ENCODE results near the gene B3GNT8. TPM values are rescaled to one million over a fixed set of nuclear protein-coding genes. Genes with fewer than 3 reads are reported as not detected.
A peak's percentile ranks its signal among the peaks of the same experiment; 100 is the strongest.
"Not testable (repeated sequence)": the region's sequence is repeated elsewhere in the genome, so short reads cannot be mapped to it uniquely, and the experiment has no call there.

B3GNT8 gene, protein sequence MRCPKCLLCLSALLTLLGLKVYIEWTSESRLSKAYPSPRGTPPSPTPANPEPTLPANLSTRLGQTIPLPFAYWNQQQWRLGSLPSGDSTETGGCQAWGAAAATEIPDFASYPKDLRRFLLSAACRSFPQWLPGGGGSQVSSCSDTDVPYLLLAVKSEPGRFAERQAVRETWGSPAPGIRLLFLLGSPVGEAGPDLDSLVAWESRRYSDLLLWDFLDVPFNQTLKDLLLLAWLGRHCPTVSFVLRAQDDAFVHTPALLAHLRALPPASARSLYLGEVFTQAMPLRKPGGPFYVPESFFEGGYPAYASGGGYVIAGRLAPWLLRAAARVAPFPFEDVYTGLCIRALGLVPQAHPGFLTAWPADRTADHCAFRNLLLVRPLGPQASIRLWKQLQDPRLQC
- 35.8 TPM for total RNA-seq

DNA sequence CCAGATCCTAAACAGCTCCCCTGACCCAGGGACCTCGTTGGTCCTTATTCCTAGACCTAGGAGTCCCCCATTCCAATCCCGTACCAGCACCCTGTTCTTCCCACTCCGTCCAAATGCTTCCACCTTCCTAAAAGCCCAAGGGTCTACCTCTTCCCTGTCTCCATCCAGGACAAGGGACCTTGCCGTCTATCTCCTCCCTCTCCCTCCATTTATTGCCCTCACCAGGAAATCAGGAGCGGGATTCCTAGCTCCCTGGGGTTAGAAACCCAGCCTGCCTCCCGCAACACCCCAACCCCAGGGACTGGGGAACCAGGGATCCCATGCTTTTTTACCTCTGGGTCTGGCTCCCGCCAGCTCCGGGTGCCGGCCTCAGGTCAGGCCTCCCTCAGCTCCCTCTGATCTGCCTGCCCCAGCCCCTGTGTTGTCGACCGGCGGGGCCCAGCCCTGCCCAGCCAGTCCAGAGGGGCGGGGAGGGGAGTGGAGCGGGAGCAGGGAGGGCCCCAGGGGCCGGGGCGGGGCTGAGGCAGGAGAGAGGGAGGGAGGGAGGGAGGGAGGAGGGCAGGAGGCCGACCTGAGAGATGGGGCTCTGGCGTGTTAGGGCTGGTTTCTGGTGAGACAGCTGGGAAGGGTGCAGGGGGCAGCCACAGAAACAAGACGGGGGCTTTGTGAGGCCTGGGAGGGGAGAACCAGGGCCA, at the start of gene B3GNT8:
Gene B3GNT8, minus strand, starts transcription at position 423 of the 695 bp plus-strand sequence. CDS start 596 bp downstream, outside the sequence.
- H3K27ac ChIP-seq, result peak within 1 kb of the TSS; percentile 90
- H3K27me3 ChIP-seq, result no peaks in the 10 kb centered on the region
- peaks cover 46% of the 10 kb centered on the region for H3K4me1 ChIP-seq
- peak within 1 kb of the TSS; percentile 54 to 61 for H3K4me3 ChIP-seq
- TF ChIP-seq, protein P1, sequence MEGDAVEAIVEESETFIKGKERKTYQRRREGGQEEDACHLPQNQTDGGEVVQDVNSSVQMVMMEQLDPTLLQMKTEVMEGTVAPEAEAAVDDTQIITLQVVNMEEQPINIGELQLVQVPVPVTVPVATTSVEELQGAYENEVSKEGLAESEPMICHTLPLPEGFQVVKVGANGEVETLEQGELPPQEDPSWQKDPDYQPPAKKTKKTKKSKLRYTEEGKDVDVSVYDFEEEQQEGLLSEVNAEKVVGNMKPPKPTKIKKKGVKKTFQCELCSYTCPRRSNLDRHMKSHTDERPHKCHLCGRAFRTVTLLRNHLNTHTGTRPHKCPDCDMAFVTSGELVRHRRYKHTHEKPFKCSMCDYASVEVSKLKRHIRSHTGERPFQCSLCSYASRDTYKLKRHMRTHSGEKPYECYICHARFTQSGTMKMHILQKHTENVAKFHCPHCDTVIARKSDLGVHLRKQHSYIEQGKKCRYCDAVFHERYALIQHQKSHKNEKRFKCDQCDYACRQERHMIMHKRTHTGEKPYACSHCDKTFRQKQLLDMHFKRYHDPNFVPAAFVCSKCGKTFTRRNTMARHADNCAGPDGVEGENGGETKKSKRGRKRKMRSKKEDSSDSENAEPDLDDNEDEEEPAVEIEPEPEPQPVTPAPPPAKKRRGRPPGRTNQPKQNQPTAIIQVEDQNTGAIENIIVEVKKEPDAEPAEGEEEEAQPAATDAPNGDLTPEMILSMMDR (IDR thresholded peaks at IDR 0.05), result no peak
- TF ChIP-seq POLR2A (IDR thresholded peaks at IDR 0.05) (peak in 1 of 2 donors; percentile 64), POLR2AphosphoS5 (IDR thresholded peaks at IDR 0.05; ENCODE audit: insufficient read depth in 1 of 2, low read depth in 1 of 2) (peak; percentile 24 to 94)
- DNase-seq (ENCODE audit: extremely low spot score in 2 of 2), result no peak
- peaks cover 6 to 38% of the 10 kb centered on the region in 2 donors for H3K36me3 ChIP-seq
- intact Hi-C loops (cut with DNase I), result no loop called here
- H3K9me3 ChIP-seq, result no peaks in the 10 kb centered on the region

DNA sequence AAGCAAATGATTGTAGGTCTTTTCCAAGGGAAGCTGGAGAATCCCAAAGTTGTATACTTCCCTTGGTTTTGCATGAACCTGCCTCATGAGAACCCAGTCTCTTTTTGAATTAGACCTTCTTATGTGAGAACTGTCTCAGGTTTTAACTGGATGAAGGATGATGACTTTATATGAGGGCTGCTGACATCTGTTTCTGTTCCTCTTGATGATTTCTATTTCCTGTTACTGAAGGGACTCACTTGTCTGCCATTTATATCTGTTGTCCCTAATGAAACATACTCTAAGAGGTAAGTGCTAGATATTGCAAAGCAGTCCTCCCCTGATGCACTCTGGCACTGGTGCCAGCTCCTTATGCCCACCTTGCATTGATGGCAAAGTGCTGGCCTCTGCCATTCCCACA, 49.4 kb upstream of the B3GNT8 start:
- DNase-seq (ENCODE audit: extremely low spot score in 2 of 2), result no peak
- Histone ChIP-seq H3K27me3 (no peaks in the 10 kb centered on the region), H3K4me1 (no peaks in the 10 kb centered on the region), H3K9me3 (no peaks in the 10 kb centered on the region), H3K4me3 (no peak overlapping the region), H3K36me3 (no peaks in the 10 kb centered on the region), H3K27ac (no peak overlapping the region)
- intact Hi-C loops (cut with DNase I), result no loop called here
- TF ChIP-seq, protein P1 (IDR thresholded peaks at IDR 0.05), result no peak
- TF ChIP-seq POLR2AphosphoS5 (IDR thresholded peaks at IDR 0.05; ENCODE audit: insufficient read depth in 1 of 2, low read depth in 1 of 2) (no peak), POLR2A (IDR thresholded peaks at IDR 0.05) (no peak)

DNA sequence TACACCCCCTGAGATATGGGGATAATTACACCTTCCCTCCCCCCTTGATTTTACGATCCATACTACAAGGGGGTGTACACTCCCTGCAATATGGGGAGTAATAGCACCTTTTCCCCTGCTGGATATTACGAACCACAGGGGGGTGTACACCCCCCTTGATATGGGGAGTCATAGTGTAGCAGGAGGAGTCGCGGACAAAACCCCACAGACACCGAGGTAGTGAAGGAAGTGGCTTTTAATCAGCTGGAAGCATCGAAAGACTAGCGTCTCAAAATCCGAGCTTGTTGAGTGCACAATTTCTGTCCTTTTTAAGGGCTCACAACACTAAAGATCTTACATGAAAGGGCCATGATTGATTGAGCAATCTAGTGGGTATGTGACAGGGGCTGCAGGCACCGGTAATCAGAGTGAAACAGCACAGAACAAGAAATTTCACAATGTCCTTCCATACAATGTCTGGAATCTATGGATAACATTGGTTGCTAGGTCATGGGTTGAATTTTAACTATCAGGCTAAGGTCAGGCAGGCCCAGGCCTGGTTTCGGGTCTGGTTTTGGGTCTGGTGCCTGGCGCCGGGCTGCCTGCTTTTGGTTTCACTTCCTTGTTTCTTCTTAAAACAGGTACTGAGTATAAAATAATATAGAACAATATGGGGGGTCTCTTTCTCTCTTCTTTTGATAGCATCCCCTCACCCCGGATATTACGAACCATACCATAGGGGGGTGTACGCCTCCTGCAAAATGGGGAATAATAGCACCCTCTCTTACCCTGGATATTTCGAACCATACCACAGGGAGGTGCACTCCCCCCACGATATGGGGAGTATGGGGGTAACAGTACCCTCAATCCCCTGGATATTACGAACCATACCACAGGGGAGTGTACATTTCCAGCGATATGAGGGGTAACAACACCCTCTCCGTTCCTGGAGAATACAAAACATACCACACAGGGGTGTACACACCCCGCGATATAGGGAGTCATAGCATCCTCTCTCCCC, 36.4 kb upstream of the B3GNT8 start:
- not testable (repeated sequence) for H3K4me3 ChIP-seq; H3K36me3 ChIP-seq; H3K4me1 ChIP-seq; DNase-seq (ENCODE audit: extremely low spot score in 2 of 2); H3K27ac ChIP-seq; H3K27me3 ChIP-seq; H3K9me3 ChIP-seq
- intact Hi-C loops (cut with DNase I), result loop anchor here (5.0 kb wide), 1 partner anchor 1361 kb away; no protein-coding TSS in a partner anchor

DNA sequence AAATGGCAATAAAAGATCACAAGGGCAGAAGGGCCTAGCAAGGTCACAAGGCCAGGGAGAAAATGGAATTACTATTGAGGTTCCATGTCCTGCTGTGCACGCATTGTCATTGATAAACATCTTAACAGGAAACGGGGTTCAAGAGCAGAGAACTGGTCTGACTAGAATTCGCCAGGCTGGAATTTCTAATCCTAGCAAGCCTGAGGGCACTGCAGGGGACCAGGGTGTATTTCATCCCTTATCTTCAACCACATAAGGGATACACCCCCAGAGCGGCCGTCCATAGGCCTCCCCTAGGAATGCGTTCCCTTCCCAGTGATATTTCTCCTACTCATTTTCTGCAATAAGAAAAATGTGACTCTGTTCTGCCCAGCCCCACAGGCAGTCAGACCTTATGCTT, 35.3 kb upstream of the B3GNT8 start:
- Histone ChIP-seq H3K27me3 (no peaks in the 10 kb centered on the region), H3K27ac (no peak overlapping the region), H3K36me3 (no peaks in the 10 kb centered on the region), H3K4me3 (no peak overlapping the region), H3K4me1 (no peaks in the 10 kb centered on the region), H3K9me3 (no peaks in the 10 kb centered on the region)
- no peak for TF ChIP-seq POLR2A (IDR thresholded peaks at IDR 0.05)
- no peak for TF ChIP-seq POLR2AphosphoS5 (IDR thresholded peaks at IDR 0.05; ENCODE audit: insufficient read depth in 1 of 2, low read depth in 1 of 2)
- TF ChIP-seq, protein P1 (IDR thresholded peaks at IDR 0.05), result no peak
- no peak for DNase-seq (ENCODE audit: extremely low spot score in 2 of 2)
- intact Hi-C loops (cut with DNase I), result loop anchor here (5.0 kb wide), 1 partner anchor 1360 kb away; no protein-coding TSS in a partner anchor

DNA sequence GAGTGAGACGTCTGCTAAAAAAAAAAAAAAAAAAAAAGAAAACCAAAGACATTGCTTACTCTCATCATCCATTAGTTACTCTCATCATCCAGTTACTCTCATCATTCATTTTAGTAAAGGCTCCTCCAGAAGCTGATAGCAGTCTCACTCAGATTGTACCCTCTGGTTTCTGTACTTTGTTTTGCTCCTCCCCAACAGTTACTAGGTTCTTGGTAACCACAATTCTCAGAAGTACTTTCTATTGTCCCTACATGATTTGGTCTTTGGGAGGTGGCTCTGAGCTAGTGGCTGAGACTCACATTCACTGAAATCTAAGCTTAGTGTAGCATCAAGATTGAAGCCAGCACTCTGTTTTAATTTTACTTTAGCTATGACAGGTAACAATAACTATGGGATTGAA, 30.1 kb upstream of the B3GNT8 start:
- Histone ChIP-seq H3K36me3 (no peaks in the 10 kb centered on the region), H3K27me3 (no peaks in the 10 kb centered on the region), H3K4me1 (peaks cover 12% of the 10 kb centered on the region), H3K4me3 (no peak overlapping the region), H3K9me3 (no peaks in the 10 kb centered on the region), H3K27ac (no peak overlapping the region)
- DNase-seq (ENCODE audit: extremely low spot score in 2 of 2), result no peak
- intact Hi-C loops (cut with DNase I), result loop anchor here (10.0 kb wide), 1 partner anchor 98 kb away; no protein-coding TSS in a partner anchor
- TF ChIP-seq POLR2AphosphoS5 (IDR thresholded peaks at IDR 0.05; ENCODE audit: insufficient read depth in 1 of 2, low read depth in 1 of 2) (no peak), POLR2A (IDR thresholded peaks at IDR 0.05) (no peak)
- TF ChIP-seq, protein P1 (IDR thresholded peaks at IDR 0.05), result no peak

Data from vagina (tissue), 2 donors.